Gastrocnemius medialis (tissue), 4 donors: Measurements from ENCODE around the gene ISOC2. TPM values are rescaled to one million over a fixed set of nuclear protein-coding genes. Genes with fewer than 3 reads are reported as not detected.

Source experiments
- ATAC-seq, 2 donors: fragments of 150-250 bp; one replicate each; pipeline ENCODE4 v1.9.1; 2016
- DNase-seq, 2 donors: peaks; one replicate each; pipeline ENCODE4 v3.0.0-alpha.2; 2019
- H3K27ac ChIP-seq, 4 donors: fragments of 200-600 bp; sonication (generic); 1 replicate in 1 of 4; 2 replicates in 3 of 4; pipeline ENCODE4 v1.5.1; 2016 to 2018; ENCODE audit warnings: mild to moderate bottlenecking in 2 of 4, moderate library complexity in 1 of 4
- H3K27me3 ChIP-seq, 3 donors: fragments of 200-600 bp; sonication (generic) in 2 of 3; 1 replicate in 1 of 3; 2 replicates in 2 of 3; pipeline versions ENCODE4 v1.5.1 to v1.6.0; 2016 to 2019; ENCODE audit warnings: mild to moderate bottlenecking in 1 of 3, moderate library complexity in 1 of 3
- H3K36me3 ChIP-seq, 2 donors: fragments of 200-600 bp; sonication (generic) in 1 of 2; one replicate each; pipeline ENCODE4 v1.5.1; 2017 to 2018
- H3K4me1 ChIP-seq, 2 donors: fragments of 200-600 bp; sonication (generic) in 1 of 2; one replicate each; pipeline ENCODE4 v1.5.1; 2016 to 2017; ENCODE audit warnings: mild to moderate bottlenecking in 2 of 2
- H3K4me3 ChIP-seq, 4 donors: fragments of 200-600 bp; sonication (generic) in 3 of 4; 1 replicate in 1 of 4; 2 replicates in 3 of 4; pipeline ENCODE4 v1.5.1; 2016 to 2019; ENCODE audit warnings: mild to moderate bottlenecking in 2 of 4
- H3K9me3 ChIP-seq, 3 donors: fragments of 200-600 bp; sonication (generic) in 2 of 3; 1 replicate in 1 of 3; 2 replicates in 2 of 3; pipeline ENCODE4 v1.5.1; 2016 to 2019
- CTCF ChIP-seq, 5 experiments: fragments of 450-650 bp in 3 of 5; fragments of 200-600 bp in 2 of 5; sonication (generic) in 2 of 5; IDR thresholded peaks in 4 of 5; conservative IDR thresholded peaks in 1 of 5; 1 replicate in 4 of 5; 2 replicates in 1 of 5; pipeline ENCODE4 v1.5.1; 2016 to 2019; ENCODE audit warnings: antibody characterized with exemption in 5 of 5, mild to moderate bottlenecking in 3 of 5, moderate library complexity in 3 of 5
- POLR2A ChIP-seq, 2 donors: fragments of 450-650 bp; IDR thresholded peaks; one replicate each; pipeline ENCODE4 v1.6.1; 2017; ENCODE audit warnings: antibody characterized with exemption in 2 of 2, mild to moderate bottlenecking in 2 of 2, moderate library complexity in 2 of 2
- in situ Hi-C, 4 donors: fragments of 200-750 bp; cut with MboI; loops; one replicate each; pipeline versions ENCODE4 v1.15.0 to v1.8.0; 2017; ENCODE audit warnings: low sequenced_read_pairs in 4 of 4
- intact Hi-C: fragments of 100-400 bp; cut with DNase I; formaldehyde crosslinking; loops from one replicate; pipeline ENCODE4 v1.15.1; 2023; ENCODE audit warnings: low total_unique reads
- total RNA-seq, 4 donors: library from RNA; depleted of rRNA; stranded (reverse); fragments of >200 nt; gene quantifications; one replicate each; pipeline versions ENCODE4 v1.1.0 to v1.2.3, GENCODE V29; 2016

The ISOC2 gene
- total RNA-seq, 4 donors from 2014 or later = 59.7 to 101 (median 88.7) TPM

DNA sequence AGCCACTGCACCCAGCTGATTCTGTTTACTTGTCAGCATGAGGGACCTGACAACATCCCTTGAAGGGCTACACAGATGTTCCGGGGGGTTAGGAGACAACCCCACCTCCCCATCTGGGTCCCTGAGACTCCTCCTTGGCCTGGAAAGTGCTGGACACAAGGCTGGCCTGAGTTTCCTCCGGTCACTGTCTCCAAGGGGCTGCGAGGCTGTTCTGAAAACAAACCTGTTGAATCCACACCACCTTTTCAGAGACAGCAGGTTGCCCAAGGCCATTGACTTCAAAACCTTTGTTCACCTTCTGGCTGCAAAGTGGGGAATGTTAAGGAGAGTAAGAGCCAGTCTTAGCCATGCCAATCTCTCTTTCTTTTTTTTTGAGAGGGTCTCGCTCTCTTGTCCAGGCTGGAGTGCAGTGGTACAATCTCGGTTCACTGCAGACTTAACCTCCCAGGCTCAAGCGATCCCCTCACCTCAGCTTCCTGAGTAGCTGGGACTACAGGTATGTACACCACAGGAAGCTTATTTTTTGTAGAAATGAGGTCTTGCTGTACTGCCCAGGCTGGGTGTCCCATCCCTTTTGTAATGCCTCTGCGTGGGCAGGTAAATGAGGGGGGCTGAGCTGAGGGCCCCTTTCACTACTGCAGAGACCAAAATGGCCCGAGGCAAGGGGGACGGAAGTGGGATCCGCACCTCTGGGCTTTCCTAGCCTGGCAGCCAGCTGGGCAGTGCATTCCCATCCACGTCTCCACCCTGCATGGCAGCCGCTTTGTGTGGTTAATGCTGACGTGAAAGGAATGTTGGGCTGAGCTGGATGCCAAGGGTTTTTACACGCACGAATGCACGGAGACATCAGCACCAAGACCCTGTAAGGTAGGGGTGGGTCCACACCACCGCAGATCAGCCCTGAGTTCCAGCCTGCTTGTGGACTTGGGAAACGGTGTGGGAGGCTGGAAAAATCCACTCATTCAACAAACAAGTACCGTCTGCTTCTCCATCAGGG, 13.1 kb upstream of the ISOC2 start:
- ATAC-seq = no peak
- no peaks in the 10 kb centered on the region for H3K9me3 ChIP-seq
- no peaks in the 10 kb centered on the region for H3K36me3 ChIP-seq
- H3K4me1 ChIP-seq = peaks cover 16 to 25% of the 10 kb centered on the region in 2 donors
- intact Hi-C loops = loop anchor here (5.0 kb wide), 1 partner anchor 87 kb away; the partner anchor contains the start of gene RPL28
- peaks cover 0 to 3% (median 0%) of the 10 kb centered on the region in 3 donors for H3K27me3 ChIP-seq
- no peak for TF ChIP-seq POLR2A (IDR thresholded peaks at IDR 0.05)
- TF ChIP-seq CTCF (IDR thresholded peaks at IDR 0.05 in 4 of 5, conservative IDR thresholded peaks at IDR 0.05 in 1 of 5) = no peak
- no peak overlapping the region for H3K4me3 ChIP-seq
- no peak for DNase-seq
- H3K27ac ChIP-seq = peak overlapping the region in 1 of 4 donors; percentile 92
- in situ Hi-C loops = no loop called here

- Histone ChIP-seq H3K4me3 (no peak overlapping the region), H3K9me3 (no peaks in the 10 kb centered on the region), H3K27ac (peak overlapping the region in 1 of 4 donors; percentile 27), H3K27me3 (peaks cover 0 to 3% (median 0%) of the 10 kb centered on the region in 3 donors), H3K36me3 (no peaks in the 10 kb centered on the region), H3K4me1 (peaks cover 16 to 25% of the 10 kb centered on the region in 2 donors)
- TF ChIP-seq CTCF (IDR thresholded peaks at IDR 0.05 in 4 of 5, conservative IDR thresholded peaks at IDR 0.05 in 1 of 5) = no peak
- no peak for TF ChIP-seq POLR2A (IDR thresholded peaks at IDR 0.05)
- no peak for DNase-seq
- in situ Hi-C loops (no loop called here), intact Hi-C loops (no loop called here)
- no peak for ATAC-seq
These were observed 12.0 kb upstream of the ISOC2 start for GRCh38 chr19:55473225-55474012.

GRCh38 chr19:55472463-55472862, 11.0 kb upstream of the ISOC2 start:
- in situ Hi-C loops (no loop called here), intact Hi-C loops (no loop called here)
- no peaks in the 10 kb centered on the region for H3K36me3 ChIP-seq
- H3K27me3 ChIP-seq = peaks cover 0 to 3% (median 0%) of the 10 kb centered on the region in 3 donors
- DNase-seq (no peak), ATAC-seq (no peak)
- H3K4me1 ChIP-seq = peaks cover 7 to 15% of the 10 kb centered on the region in 2 donors
- no peak overlapping the region for H3K27ac ChIP-seq
- H3K4me3 ChIP-seq = no peak overlapping the region
- no peaks in the 10 kb centered on the region for H3K9me3 ChIP-seq
- TF ChIP-seq CTCF (IDR thresholded peaks at IDR 0.05 in 4 of 5, conservative IDR thresholded peaks at IDR 0.05 in 1 of 5) (no peak), POLR2A (IDR thresholded peaks at IDR 0.05) (no peak)

DNA sequence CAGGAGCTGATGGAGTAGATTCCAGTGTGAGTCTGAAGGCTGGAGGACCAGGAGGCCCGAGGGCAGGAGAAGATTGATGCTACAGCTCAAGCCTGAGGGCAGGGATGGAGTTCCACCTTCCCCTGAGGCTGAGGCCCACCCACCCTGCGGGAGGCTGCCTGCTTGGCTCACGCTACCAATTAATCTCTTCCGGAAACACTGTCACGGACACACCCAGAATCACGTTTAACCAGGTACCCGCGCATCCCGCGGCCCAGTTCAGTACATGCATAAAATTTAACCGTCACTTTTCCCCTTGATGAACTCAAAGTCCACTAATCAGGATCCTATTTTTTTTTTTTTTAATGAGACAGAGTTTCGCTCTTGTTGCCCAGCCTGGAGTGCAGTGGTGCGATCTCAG, 9.8 kb upstream of the ISOC2 start:
- no peaks in the 10 kb centered on the region for H3K9me3 ChIP-seq
- in situ Hi-C loops = no loop called here
- no peak overlapping the region for H3K27ac ChIP-seq
- no peaks in the 10 kb centered on the region for H3K36me3 ChIP-seq
- H3K4me1 ChIP-seq = peaks cover 3 to 9% of the 10 kb centered on the region in 2 donors
- DNase-seq (no peak), ATAC-seq (no peak)
- H3K4me3 ChIP-seq = no peak overlapping the region
- intact Hi-C loops = no loop called here
- peaks cover 0 to 3% (median 0%) of the 10 kb centered on the region in 3 donors for H3K27me3 ChIP-seq
- TF ChIP-seq CTCF (IDR thresholded peaks at IDR 0.05 in 4 of 5, conservative IDR thresholded peaks at IDR 0.05 in 1 of 5) (no peak), POLR2A (IDR thresholded peaks at IDR 0.05) (no peak)
